GM23248 (cell line): Measurements from ENCODE around the gene STEAP3. TPM values are rescaled to one million over a fixed set of nuclear protein-coding genes. Genes with fewer than 3 reads are reported as not detected.
A peak's percentile ranks its signal among the peaks of the same experiment; 100 is the strongest.

Source experiments
- DNase-seq: peaks from one replicate; pipeline ENCODE4 v3.0.0-alpha.2; 2015
- H2AFZ ChIP-seq: fragments of 200-600 bp; sonication (generic); 2 replicates; pipeline ENCODE4 v1.6.1; 2016; ENCODE audit warnings: antibody characterized with exemption
- H3F3A ChIP-seq: fragments of 200-600 bp; sonication (generic); 2 replicates; pipeline ENCODE4 v1.6.1; 2016; ENCODE audit warnings: mild to moderate bottlenecking, antibody characterized with exemption, mixed run types; ENCODE audit not compliant: insufficient read depth
- H3K27ac ChIP-seq: fragments of 200-600 bp; sonication (generic); 2 replicates; pipeline ENCODE4 v1.5.1; 2016; ENCODE audit warnings: mild to moderate bottlenecking
- H3K27me3 ChIP-seq: fragments of 200-600 bp; sonication (generic); replicated peaks from 2 replicates; pipeline ENCODE4 v1.6.1; 2016; ENCODE audit warnings: mild to moderate bottlenecking; ENCODE audit not compliant: insufficient read depth
- H3K36me3 ChIP-seq: fragments of 200-600 bp; sonication (generic); 2 replicates; pipeline ENCODE4 v1.6.1; 2016; ENCODE audit warnings: low read depth, mild to moderate bottlenecking
- H3K4me1 ChIP-seq: fragments of 200-600 bp; sonication (generic); 2 replicates; pipeline ENCODE4 v1.6.1; 2016; ENCODE audit warnings: mild to moderate bottlenecking; ENCODE audit not compliant: insufficient read depth
- H3K4me2 ChIP-seq: fragments of 200-600 bp; sonication (generic); one replicate; pipeline ENCODE4 v1.6.1; 2016; ENCODE audit warnings: mild to moderate bottlenecking; ENCODE audit not compliant: unreplicated experiment
- H3K4me3 ChIP-seq: fragments of 200-600 bp; sonication (generic); 2 replicates; pipeline ENCODE4 v1.5.1; 2016; ENCODE audit warnings: mild to moderate bottlenecking
- H3K79me2 ChIP-seq: fragments of 200-600 bp; sonication (generic); 2 replicates; pipeline ENCODE4 v1.6.1; 2016; ENCODE audit warnings: mild to moderate bottlenecking; ENCODE audit not compliant: insufficient read depth
- H3K9ac ChIP-seq: fragments of 200-600 bp; sonication (generic); 2 replicates; pipeline ENCODE4 v1.6.1; 2016; ENCODE audit warnings: mild to moderate bottlenecking
- H3K9me2 ChIP-seq: fragments of 200-600 bp; sonication (generic); 2 replicates; pipeline ENCODE4 v1.6.1; 2016; ENCODE audit warnings: mixed run types, mild to moderate bottlenecking, moderate library complexity; ENCODE audit not compliant: insufficient read depth
- H3K9me3 ChIP-seq: fragments of 200-600 bp; sonication (generic); one replicate; pipeline ENCODE4 v1.6.1; 2017; ENCODE audit warnings: low read depth
- H4K20me1 ChIP-seq: fragments of 200-600 bp; sonication (generic); 2 replicates; pipeline ENCODE4 v1.6.0; 2016; ENCODE audit not compliant: insufficient read depth
- EZH2 ChIP-seq: fragments of 200-600 bp; sonication (generic); IDR thresholded peaks from 2 replicates; pipeline ENCODE4 v1.6.1; 2018; ENCODE audit warnings: antibody characterized with exemption, mild to moderate bottlenecking; ENCODE audit not compliant: insufficient read depth, poor library complexity, severe bottlenecking
- EZH2phosphoT487 ChIP-seq: fragments of 200-600 bp; sonication (generic); IDR thresholded peaks from 2 replicates; pipeline ENCODE4 v1.6.1; 2018; ENCODE audit warnings: antibody characterized with exemption, moderate library complexity, mild to moderate bottlenecking, low read depth; ENCODE audit not compliant: insufficient read depth
- WGBS, 2 experiments: methylation state at CpG; one replicate each; pipeline ENCODE4 v1.1.6; 2015 to 2017; ENCODE audit warnings: low lambda C conversion rate in 2 of 2, low coverage in 1 of 2; ENCODE audit errors: missing lambda C conversion rate in 2 of 2; 5-methylcytosine and 5-hydroxymethylcytosine counted together
- in situ Hi-C: fragments of 300-500 bp; cut with MboI; formaldehyde crosslinking; loops from 2 replicates; pipeline ENCODE4 v1.15.0; 2020
- polyA plus RNA-seq: library from polyadenylated mRNA; unstranded; fragments of >200 nt; fragmentation: Nextera tagmentation; extraction: Ambion mirVana; gene quantifications from 2 replicates; pipeline ENCODE4 v1.2.1, GENCODE V29; 2016
- total RNA-seq: library from RNA; depleted of rRNA; stranded (reverse); fragments of >200 nt; shearing (Covaris generic); gene quantifications from 2 replicates; pipeline ENCODE4 v1.2.3, GENCODE V29; 2014

Gene STEAP3
- total and polyA plus RNA-seq, 2 experiments from 2014 or later = 29.5 to 31.3 TPM

- Histone ChIP-seq H3K36me3 (no peaks in the 10 kb centered on the region), H3K27ac (no peak overlapping the region), H2AFZ (no peak overlapping the region), H3K4me3 (no peak overlapping the region), H3K9ac (no peak overlapping the region), H3F3A (no peaks in the 10 kb centered on the region), H3K27me3 (no peaks in the 10 kb centered on the region), H3K79me2 (no peaks in the 10 kb centered on the region), H3K4me2 (no peak overlapping the region), H3K9me2 (no peaks in the 10 kb centered on the region), H4K20me1 (no peaks in the 10 kb centered on the region), H3K9me3 (no peaks in the 10 kb centered on the region), H3K4me1 (peaks cover 7% of the 10 kb centered on the region; the same call in 1 of the 2 replicates)
- TF ChIP-seq EZH2 (no peak), EZH2phosphoT487 (no peak)
- 77 to 88% methylated on average over 11 to 12 of the region's 12 CpGs for WGBS, 2 experiments
- DNase-seq = no peak
- in situ Hi-C loops = no loop called here
Observed at GRCh38 chr2:119177171-119177837, 46.3 kb upstream of the STEAP3 start.

DNA sequence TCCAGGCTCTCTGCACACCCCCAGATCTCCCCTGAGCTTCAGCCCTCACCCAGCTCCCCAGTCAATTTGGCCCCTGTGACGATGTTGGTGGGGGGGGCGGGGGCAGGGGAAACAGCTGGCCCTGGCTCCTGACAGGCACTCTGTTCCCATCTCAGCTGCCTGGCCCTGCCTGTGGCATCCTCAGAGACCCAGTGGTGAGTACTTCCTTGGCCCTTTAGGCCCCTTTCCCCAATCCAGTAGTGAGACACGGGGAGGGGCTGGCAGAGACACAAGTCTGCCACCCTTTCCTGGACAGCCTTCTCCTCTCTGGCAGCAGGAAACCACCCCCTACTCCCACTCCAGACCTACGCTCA lies 45.8 kb upstream of the STEAP3 start:
- WGBS, 2 experiments = 32 to 40% methylated on average over 4 of the region's 4 CpGs
- Histone ChIP-seq H2AFZ (no peak overlapping the region), H3K9me2 (no peaks in the 10 kb centered on the region), H3K27me3 (no peaks in the 10 kb centered on the region), H3K79me2 (no peaks in the 10 kb centered on the region), H3K4me3 (no peak overlapping the region), H3K9me3 (no peaks in the 10 kb centered on the region), H3K4me2 (no peak overlapping the region), H4K20me1 (no peaks in the 10 kb centered on the region), H3K27ac (no peak overlapping the region), H3K36me3 (no peaks in the 10 kb centered on the region), H3K9ac (no peak overlapping the region), H3K4me1 (peaks cover 7% of the 10 kb centered on the region; the same call in 1 of the 2 replicates), H3F3A (no peaks in the 10 kb centered on the region)
- TF ChIP-seq EZH2phosphoT487 (no peak), EZH2 (no peak)
- in situ Hi-C loops = no loop called here
- no peak for DNase-seq

- WGBS, 2 experiments = 87 to 96% methylated on average over 6 of the region's 6 CpGs
- in situ Hi-C loops = no loop called here
Observed at GRCh38 chr2:119178776-119179175, 44.9 kb upstream of the STEAP3 start.

GRCh38 chr2:119179202-119179601 lies 44.4 kb upstream of the STEAP3 start:
- 49 to 66% methylated on average over 2 of the region's 2 CpGs for WGBS, 2 experiments
- Histone ChIP-seq H2AFZ (no peak overlapping the region), H3K9me3 (no peaks in the 10 kb centered on the region), H3K27me3 (no peaks in the 10 kb centered on the region), H3K79me2 (no peaks in the 10 kb centered on the region), H3K4me1 (peaks cover 7% of the 10 kb centered on the region; the same call in 1 of the 2 replicates), H3K36me3 (no peaks in the 10 kb centered on the region), H3K9me2 (no peaks in the 10 kb centered on the region), H3K9ac (no peak overlapping the region), H3K4me3 (no peak overlapping the region), H4K20me1 (no peaks in the 10 kb centered on the region), H3F3A (no peaks in the 10 kb centered on the region), H3K27ac (no peak overlapping the region), H3K4me2 (no peak overlapping the region)
- in situ Hi-C loops = no loop called here
- peak; percentile 37 for DNase-seq
- TF ChIP-seq EZH2 = no peak
- TF ChIP-seq EZH2phosphoT487 = no peak

More at GRCh38 chr2:119178776-119179175, 44.9 kb upstream of the STEAP3 start:
- H3K4me3 ChIP-seq = no peak overlapping the region
- H3K4me2 ChIP-seq = no peak overlapping the region
- H3K79me2 ChIP-seq = no peaks in the 10 kb centered on the region
- H3K4me1 ChIP-seq = peaks cover 7% of the 10 kb centered on the region; the same call in 1 of the 2 replicates
- no peak overlapping the region for H2AFZ ChIP-seq
- H4K20me1 ChIP-seq = no peaks in the 10 kb centered on the region
- H3K9ac ChIP-seq = no peak overlapping the region
- no peak for DNase-seq
- no peaks in the 10 kb centered on the region for H3K27me3 ChIP-seq
- H3F3A ChIP-seq = no peaks in the 10 kb centered on the region
- no peaks in the 10 kb centered on the region for H3K9me3 ChIP-seq
- H3K27ac ChIP-seq = no peak overlapping the region
- TF ChIP-seq EZH2phosphoT487 (no peak), EZH2 (no peak)
- no peaks in the 10 kb centered on the region for H3K9me2 ChIP-seq
- H3K36me3 ChIP-seq = no peaks in the 10 kb centered on the region
